HG03280 (cell line): ENCODE data around the gene PCGF5.
"Not testable (repeated sequence)": the region's sequence is repeated elsewhere in the genome, so short reads cannot be mapped to it uniquely, and the experiment has no call there.

Experiments used
- ATAC-seq: cut with Tn5 transposase; IDR thresholded peaks from one replicate; pipeline ENCODE4 v1.9.1; 2021; ENCODE audit warnings: mild to moderate bottlenecking, moderate library complexity; ENCODE audit not compliant: unreplicated experiment

PCGF5 gene

GRCh38 chr10:91208642-91209041 lies 11.8 kb upstream of the PCGF5 start:
- ATAC-seq: no peak

- ATAC-seq: peak; percentile 1
These were observed 10.4 kb upstream of the PCGF5 start for GRCh38 chr10:91210014-91210413.

- peak; percentile 89 for ATAC-seq
These were observed 10.0 kb upstream of the PCGF5 start for GRCh38 chr10:91210435-91210834.

- no peak for ATAC-seq
These were observed 8.8 kb upstream of the PCGF5 start for GRCh38 chr10:91211675-91212074.

GRCh38 chr10:91214911-91215310 lies 5.6 kb upstream of the PCGF5 start:
- ATAC-seq: no peak

- ATAC-seq: no peak
These were observed 5.1 kb upstream of the PCGF5 start for GRCh38 chr10:91215384-91215783.

- ATAC-seq: no peak
These were observed 881 bp upstream of the PCGF5 start for GRCh38 chr10:91219371-91220193.

GRCh38 chr10:91220954-91221675 lies 652 bp downstream of the PCGF5 start:
- peak; percentile 31 for ATAC-seq

- ATAC-seq: no peak
These were observed 5.6 kb downstream of the PCGF5 start for GRCh38 chr10:91226093-91226492.

GRCh38 chr10:91227576-91227975 lies 7.1 kb downstream of the PCGF5 start:
- ATAC-seq: no peak

GRCh38 chr10:91229683-91230082 lies 9.2 kb downstream of the PCGF5 start:
- ATAC-seq: no peak

GRCh38 chr10:91238191-91238590 lies 17.7 kb downstream of the PCGF5 start:
- ATAC-seq: no peak

GRCh38 chr10:91239789-91240188 lies 19.3 kb downstream of the PCGF5 start:
- no peak for ATAC-seq

- no peak for ATAC-seq
These were observed 22.5 kb downstream of the PCGF5 start for GRCh38 chr10:91242940-91243339.

- ATAC-seq: no peak
These were observed 27.1 kb downstream of the PCGF5 start for GRCh38 chr10:91247360-91248111.

GRCh38 chr10:91249700-91250099 lies 29.2 kb downstream of the PCGF5 start:
- ATAC-seq: no peak

GRCh38 chr10:91250341-91250740 lies 29.9 kb downstream of the PCGF5 start:
- ATAC-seq: no peak

- ATAC-seq: peak; percentile 59
These were observed 31.1 kb downstream of the PCGF5 start for GRCh38 chr10:91251430-91252056.

GRCh38 chr10:91253300-91253699 lies 32.8 kb downstream of the PCGF5 start:
- no peak for ATAC-seq

GRCh38 chr10:91257310-91257709 lies 36.8 kb downstream of the PCGF5 start:
- no peak for ATAC-seq

GRCh38 chr10:91260417-91260816 lies 40.0 kb downstream of the PCGF5 start:
- ATAC-seq: not testable (repeated sequence)
